Neural progenitor cell (in vitro differentiated cells): ENCODE measurements around the gene NSD1.

Experiments used
- EZH2 ChIP-seq: fragments of 200-600 bp; sonication (generic); IDR thresholded peaks from 2 replicates; pipeline ENCODE4 v1.6.1; 2017; ENCODE audit warnings: antibody characterized with exemption, mild to moderate bottlenecking, moderate library complexity
- EZH2phosphoT487 ChIP-seq: fragments of 200-600 bp; sonication (generic); IDR thresholded peaks from 2 replicates; pipeline ENCODE4 v1.6.1; 2017; ENCODE audit warnings: antibody characterized with exemption
- TF ChIP-seq, protein P1 (sequence below): fragments of 200-600 bp; sonication (generic); IDR thresholded peaks from 2 replicates; pipeline ENCODE4 v1.5.1; 2017; ENCODE audit warnings: antibody characterized with exemption, mild to moderate bottlenecking

DNA sequence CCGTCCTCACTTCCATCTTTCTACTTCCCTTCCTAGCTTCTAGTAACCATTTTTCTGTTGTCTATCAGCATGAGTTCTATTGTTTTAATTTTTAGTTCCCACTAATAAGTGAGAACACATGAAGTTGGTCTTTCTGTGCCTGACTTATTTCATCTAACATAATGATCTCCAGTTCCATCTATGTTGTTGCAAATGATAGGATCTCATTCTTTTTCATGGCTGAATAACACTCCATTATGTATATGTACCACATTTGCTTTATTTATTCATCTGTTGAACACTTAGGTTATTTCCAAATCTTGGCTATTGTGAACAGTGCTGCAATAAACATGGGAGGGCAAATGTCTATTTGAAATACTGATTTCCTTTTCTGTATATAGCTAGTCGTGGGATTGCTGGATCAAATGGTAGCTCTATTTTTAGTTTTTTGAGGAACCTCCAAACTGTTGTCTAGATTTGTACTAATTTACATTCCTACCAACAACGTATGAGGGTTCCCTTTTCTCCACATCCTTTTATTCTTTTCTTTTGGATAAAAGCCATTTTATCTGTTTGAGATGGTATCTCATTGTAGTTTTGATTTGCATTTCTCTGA lies 50.3 kb downstream of the NSD1 start:
- TF ChIP-seq EZH2phosphoT487 (no peak), EZH2 (no peak)
- TF ChIP-seq, protein P1, sequence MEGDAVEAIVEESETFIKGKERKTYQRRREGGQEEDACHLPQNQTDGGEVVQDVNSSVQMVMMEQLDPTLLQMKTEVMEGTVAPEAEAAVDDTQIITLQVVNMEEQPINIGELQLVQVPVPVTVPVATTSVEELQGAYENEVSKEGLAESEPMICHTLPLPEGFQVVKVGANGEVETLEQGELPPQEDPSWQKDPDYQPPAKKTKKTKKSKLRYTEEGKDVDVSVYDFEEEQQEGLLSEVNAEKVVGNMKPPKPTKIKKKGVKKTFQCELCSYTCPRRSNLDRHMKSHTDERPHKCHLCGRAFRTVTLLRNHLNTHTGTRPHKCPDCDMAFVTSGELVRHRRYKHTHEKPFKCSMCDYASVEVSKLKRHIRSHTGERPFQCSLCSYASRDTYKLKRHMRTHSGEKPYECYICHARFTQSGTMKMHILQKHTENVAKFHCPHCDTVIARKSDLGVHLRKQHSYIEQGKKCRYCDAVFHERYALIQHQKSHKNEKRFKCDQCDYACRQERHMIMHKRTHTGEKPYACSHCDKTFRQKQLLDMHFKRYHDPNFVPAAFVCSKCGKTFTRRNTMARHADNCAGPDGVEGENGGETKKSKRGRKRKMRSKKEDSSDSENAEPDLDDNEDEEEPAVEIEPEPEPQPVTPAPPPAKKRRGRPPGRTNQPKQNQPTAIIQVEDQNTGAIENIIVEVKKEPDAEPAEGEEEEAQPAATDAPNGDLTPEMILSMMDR = no peak
